K562 (cell line): Measurements from ENCODE around the gene MCCC2. TPM values are rescaled to one million over a fixed set of nuclear protein-coding genes. Genes with fewer than 3 reads are reported as not detected.

Experiments used
- ATAC-seq: fragments of 200-7000 bp; cut with Tn5 transposase; 3 replicates; pipeline ENCODE4 v1.9.1; 2020; ENCODE audit warnings: moderate library complexity
- BruUV-seq: library from RNA; stranded (reverse); fragments of 400-500 nt; replicated peaks from 2 replicates; lab custom pipeline; 2021; lab: Mats Ljungman, UMichigan
- CTCF ChIA-PET: fragments of 300-600 bp; formaldehyde crosslinking; extraction: SDS; loops from one replicate; lab custom pipeline; 2021; ENCODE audit warnings: low intra/inter-chr PET ratio; lab: Yijun Ruan, JAX
- POLR2A ChIA-PET: fragments of 300-600, 350-650 bp; sonication (Branson Sonifier 250); formaldehyde crosslinking; extraction: SDS; loops from one replicate; lab custom pipeline; 2021; ENCODE audit warnings: antibody characterized with exemption, inconsistent platforms; lab: Yijun Ruan, JAX
- DNase-seq, 4 experiments: peaks; one replicate each; pipeline versions ENCODE4 v3.0.0 to v3.0.0-alpha.2; 2011 to 2018; ENCODE audit warnings: low spot score in 3 of 4, mixed read lengths in 3 of 4; ENCODE audit errors: extremely low read depth in 1 of 4
- FAIRE-seq: peaks from 2 replicates; lab custom pipeline; 2011; peaks lifted over from hg19 to GRCh38; lab: Jason Lieb, UNC
- H2AFZ ChIP-seq: 2 replicates; pipeline ENCODE4 v1.6.0; 2011; ENCODE audit warnings: low read depth, low read length, control low read depth, inconsistent platforms
- H3K27ac ChIP-seq: fragments of 200-600 bp; 3 replicates; pipeline ENCODE4 v1.8.0; 2011; ENCODE audit warnings: low read depth, mild to moderate bottlenecking, control low read depth, inconsistent platforms, low read length, moderate library complexity, mixed read lengths; ENCODE audit errors: extremely low read depth
- H3K27me3 ChIP-seq, 2 experiments: fragments of 300-600 bp in 1 of 2; 2 replicates in 1 of 2; 3 replicates in 1 of 2; pipeline versions ENCODE4 v1.6.0 to v1.8.0; 2011; ENCODE audit warnings: inconsistent platforms in 2 of 2, low read length in 2 of 2, mild to moderate bottlenecking in 1 of 2, mixed read lengths in 1 of 2, moderate library complexity in 1 of 2; ENCODE audit not compliant: control insufficient read depth in 2 of 2, insufficient read depth in 2 of 2
- H3K36me3 ChIP-seq: fragments of 300-600 bp; 3 replicates; pipeline ENCODE4 v1.8.0; 2011; ENCODE audit warnings: mild to moderate bottlenecking, low read length, inconsistent platforms; ENCODE audit not compliant: control insufficient read depth, insufficient read depth
- H3K4me1 ChIP-seq, 2 experiments: fragments of 200-600 bp in 1 of 2; replicated peaks in 1 of 2; 2 replicates in 1 of 2; 3 replicates in 1 of 2; pipeline versions ENCODE4 v1.5.1 to v1.8.0; 2011; ENCODE audit warnings: inconsistent platforms in 2 of 2, low read length in 2 of 2, mild to moderate bottlenecking in 1 of 2, mixed read lengths in 1 of 2, moderate library complexity in 1 of 2; ENCODE audit not compliant: control insufficient read depth in 2 of 2, insufficient read depth in 2 of 2
- H3K4me2 ChIP-seq: 2 replicates; pipeline ENCODE4 v1.6.1; 2011; ENCODE audit warnings: low read length, control low read depth, inconsistent platforms, mixed read lengths; ENCODE audit not compliant: insufficient read depth
- H3K4me3 ChIP-seq: fragments of 200-600 bp; sonication (generic), shearing (Covaris generic); 2 replicates; pipeline ENCODE4 v1.5.1; 2016; ENCODE audit warnings: control low read depth, inconsistent platforms
- H3K79me2 ChIP-seq: fragments of 200-600 bp; 3 replicates; pipeline ENCODE4 v1.8.0; 2011; ENCODE audit warnings: low read length, inconsistent platforms; ENCODE audit not compliant: control insufficient read depth, insufficient read depth
- H3K9ac ChIP-seq, 2 experiments: 2 replicates each; pipeline versions ENCODE4 v1.6.0 to v1.6.1; 2011; ENCODE audit warnings: low read depth in 2 of 2, low read length in 2 of 2, control low read depth in 1 of 2, inconsistent platforms in 1 of 2, mild to moderate bottlenecking in 1 of 2, mixed read lengths in 1 of 2; ENCODE audit not compliant: insufficient read depth in 1 of 2
- H3K9me1 ChIP-seq: one replicate; pipeline ENCODE4 v1.6.0; 2011; ENCODE audit warnings: inconsistent platforms, mild to moderate bottlenecking, low read length, moderate library complexity; ENCODE audit not compliant: control insufficient read depth, insufficient read depth
- H3K9me3 ChIP-seq: replicated peaks from 2 replicates; pipeline ENCODE4 v1.5.1; 2011; ENCODE audit warnings: low read depth, low read length, inconsistent platforms; ENCODE audit not compliant: control insufficient read depth, insufficient read depth
- H4K20me1 ChIP-seq: replicated peaks from 2 replicates; pipeline ENCODE4 v1.6.1; 2011; ENCODE audit warnings: low read length, inconsistent platforms, mixed read lengths; ENCODE audit not compliant: control insufficient read depth, insufficient read depth
- CBX1 ChIP-seq: sonication (generic); IDR thresholded peaks from 2 replicates; pipeline ENCODE4 v1.6.1; 2016; ENCODE audit warnings: antibody characterized with exemption, low read depth, mild to moderate bottlenecking
- CXXC5 ChIP-seq: fragments of 250-450 bp; sonication (Bioruptor Pico); IDR thresholded peaks from 2 replicates; pipeline ENCODE4 v1.8.0; 2022; ENCODE audit warnings: inconsistent platforms, mild to moderate bottlenecking, moderate library complexity
- FOXK1 ChIP-seq: sonication (generic); formaldehyde crosslinking; IDR thresholded peaks from 2 replicates; pipeline ENCODE4 v1.8.0; 2022; ENCODE audit warnings: missing genetic modification reagents, mild to moderate bottlenecking, borderline replicate concordance
- FOXP1 ChIP-seq: sonication (generic); formaldehyde crosslinking; IDR thresholded peaks from 2 replicates; pipeline ENCODE4 v1.8.0; 2022; ENCODE audit warnings: mild to moderate bottlenecking, missing genetic modification reagents
- HCFC1 ChIP-seq: IDR thresholded peaks from 2 replicates; pipeline ENCODE4 v1.6.1; 2012; ENCODE audit warnings: low read depth, low read length, improper control_type of control experiment
- LARP7 ChIP-seq: fragments of 450-650 bp; IDR thresholded peaks from 2 replicates; pipeline ENCODE4 v1.6.1; 2016
- MCM7 ChIP-seq, 2 experiments: fragments of 450-650 bp; IDR thresholded peaks; 2 replicates each; pipeline ENCODE4 v1.6.1; 2016 to 2018
- MEIS2 ChIP-seq: fragments of 450-650 bp; IDR thresholded peaks from 2 replicates; pipeline ENCODE4 v1.6.1; 2014; ENCODE audit warnings: mild to moderate bottlenecking; ENCODE audit not compliant: partially characterized antibody
- PRPF4 ChIP-seq: fragments of 200-400 bp; formaldehyde crosslinking; IDR thresholded peaks from one replicate; pipeline ENCODE4 v1.6.1; 2017; ENCODE audit warnings: low read length, low read depth, mild to moderate bottlenecking; ENCODE audit not compliant: insufficient read depth, poor library complexity, severe bottlenecking
- RBM17 ChIP-seq: fragments of 200-400 bp; formaldehyde crosslinking; IDR thresholded peaks from 2 replicates; pipeline ENCODE4 v1.6.1; 2017; ENCODE audit warnings: low read depth, mild to moderate bottlenecking, low read length, borderline replicate concordance
- SMC3 ChIP-seq: conservative IDR thresholded peaks from 2 replicates; pipeline ENCODE4 v1.6.1; 2011; ENCODE audit warnings: low read depth, low read length, improper control_type of control experiment; ENCODE audit not compliant: insufficient read depth
- TCF7 ChIP-seq: sonication (generic); IDR thresholded peaks from 2 replicates; pipeline ENCODE4 v1.6.1; 2016; ENCODE audit warnings: antibody characterized with exemption, borderline replicate concordance
- TRIM24 ChIP-seq, 2 experiments: fragments of 450-650 bp; IDR thresholded peaks; 2 replicates each; pipeline ENCODE4 v1.6.1; 2016
- YBX1 ChIP-seq: fragments of 450-650 bp; IDR thresholded peaks from 2 replicates; pipeline ENCODE4 v1.7.1; 2016; ENCODE audit warnings: mild to moderate bottlenecking
- ZFP1 ChIP-seq: fragments of 450-650 bp; formaldehyde crosslinking; IDR thresholded peaks from 2 replicates; pipeline ENCODE4 v1.4.0; 2020; ENCODE audit warnings: mild to moderate bottlenecking, mixed read lengths
- WGBS: fragments of 100-300 bp; shearing (Covaris generic); methylation state at CpG from one replicate; pipeline ENCODE4 v1.1.6; 2016; ENCODE audit warnings: low coverage, mixed read lengths; ENCODE audit not compliant: insufficient coverage; ENCODE audit errors: missing lambda C conversion rate; 5-methylcytosine and 5-hydroxymethylcytosine counted together
- in situ Hi-C: fragments of 300-500 bp; cut with MboI; formaldehyde crosslinking; loops from 4 replicates; pipeline ENCODE4 v1.15.0; 2018; ENCODE audit warnings: inconsistent platforms, mixed read lengths
- intact Hi-C: fragments of 100-400 bp; cut with micrococcal nuclease; formaldehyde crosslinking; loops from 2 replicates; pipeline ENCODE4 v1.14.2; 2022
- polyA plus RNA-seq, 8 experiments: library from polyadenylated mRNA; depleted of rRNA in 4 of 8; stranded (reverse) in 5 of 8; unstranded in 3 of 8; fragments of >200 nt; fragmentation: Nextera tagmentation in 2 of 8; fragmentation: Illumina TruSeq in 1 of 8; extraction: Ambion mirVana in 2 of 8; extraction: Trizol in 1 of 8; gene quantifications; 2 replicates each; pipeline versions ENCODE4 v1.2.1 to v1.2.3, GENCODE V29; 2011 to 2014; ENCODE audit warnings: inconsistent platforms in 1 of 8, missing spikeins in 1 of 8
- total RNA-seq, 7 experiments: library from RNA; depleted of rRNA in 6 of 7; stranded (reverse); fragments of >200 nt in 6 of 7; fragmentation: Illumina TruSeq in 2 of 7; extraction: Trizol in 2 of 7; gene quantifications; 2 replicates each; pipeline versions ENCODE4 v1.2.1 to v1.2.3, GENCODE V29; 2011 to 2021; ENCODE audit warnings: low replicate concordance in 1 of 7
- TF ChIP-seq, protein P1 (sequence below), 2 experiments: IDR thresholded peaks in 1 of 2; conservative IDR thresholded peaks in 1 of 2; 2 replicates each; pipeline ENCODE4 v1.6.1; 2016; ENCODE audit warnings: low read depth in 2 of 2, mild to moderate bottlenecking in 1 of 2, missing compliant biosample characterization in 1 of 2, missing genetic modification characterization in 1 of 2, moderate library complexity in 1 of 2
- TF ChIP-seq, protein P2 (sequence below): fragments of 450-650 bp; IDR thresholded peaks from 2 replicates; pipeline ENCODE4 v1.6.1; 2018; ENCODE audit not compliant: partially characterized antibody

Gene MCCC2
- total and polyA plus RNA-seq, 9 of the 15 experiments (the other 6 are each of a cell fraction or from before 2014, with no cell fraction given): 17.1 to 77.9 (median 52.5) TPM

DNA sequence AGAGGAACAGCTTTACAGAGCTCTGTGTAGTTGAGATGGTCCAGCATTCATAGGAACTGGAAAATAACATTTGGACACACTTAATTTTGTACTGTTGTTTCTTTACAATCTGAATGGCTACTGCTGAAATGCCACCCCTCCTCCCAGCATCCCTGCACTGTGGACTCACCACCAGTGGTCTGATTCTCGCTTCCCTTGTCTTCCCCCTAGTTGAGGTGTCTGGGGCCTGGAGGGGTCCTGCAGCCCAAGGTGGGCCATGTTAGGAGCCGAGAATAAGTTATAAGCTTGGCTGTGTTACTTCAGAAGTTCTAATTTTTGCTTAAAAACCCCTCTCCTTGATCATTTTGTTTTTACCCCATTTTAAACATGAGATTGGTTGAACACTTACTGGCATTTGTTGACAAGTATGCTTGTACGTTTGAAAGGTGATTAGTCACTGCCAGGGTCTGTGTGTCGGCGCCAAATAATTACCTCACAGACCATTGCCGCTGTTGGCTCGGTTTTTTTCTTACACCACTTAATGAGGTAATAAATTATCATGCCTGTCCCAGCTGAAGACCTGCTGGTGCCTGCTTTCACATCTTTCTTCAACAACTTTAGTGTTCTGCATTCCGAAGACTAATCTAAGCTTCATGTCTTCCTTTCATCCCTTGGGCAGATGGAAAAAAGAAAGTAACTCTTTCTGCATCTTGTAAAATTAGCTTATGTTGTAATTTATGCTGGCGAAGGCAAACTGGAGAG, 65.8 kb downstream of the MCCC2 start:
- Histone ChIP-seq H3K79me2 (no peaks in the 10 kb centered on the region), H2AFZ (no peak overlapping the region), H3K4me1 (no peaks in the 10 kb centered on the region), H3K4me3 (no peak overlapping the region), H4K20me1 (no peaks in the 10 kb centered on the region), H3K4me2 (no peak overlapping the region), H3K9me3 (no peaks in the 10 kb centered on the region), H3K27me3 (no peaks in the 10 kb centered on the region), H3K9me1 (no peaks in the 10 kb centered on the region), H3K27ac (no peak overlapping the region), H3K9ac (no peak overlapping the region), H3K36me3 (peaks cover 64% of the 10 kb centered on the region)
- POLR2A ChIA-PET: no interaction called here
- FAIRE-seq (no peak), DNase-seq (no peak), ATAC-seq (no peak)
- BruUV-seq: no TSS peak
- 74% methylated on average over 9 of the region's 9 CpGs for WGBS
- in situ Hi-C loops (no loop called here), intact Hi-C loops (no loop called here)
- TF ChIP-seq HCFC1 (no peak), FOXK1 (CRISPR knock-in tag) (no peak), MEIS2 (peak; percentile 45), SMC3 (no peak), MCM7 (IDR thresholded peaks at IDR 0.05) (no peak), CXXC5 (CRISPR knock-in tag) (no peak), TCF7 (no peak), TRIM24 (IDR thresholded peaks at IDR 0.05) (no peak), RBM17 (no peak), PRPF4 (no peak), LARP7 (no peak), FOXP1 (CRISPR knock-in tag) (no peak), ZFP1 (CRISPR knock-in tag) (no peak), YBX1 (no peak), CBX1 (no peak)
- TF ChIP-seq, protein P1, sequence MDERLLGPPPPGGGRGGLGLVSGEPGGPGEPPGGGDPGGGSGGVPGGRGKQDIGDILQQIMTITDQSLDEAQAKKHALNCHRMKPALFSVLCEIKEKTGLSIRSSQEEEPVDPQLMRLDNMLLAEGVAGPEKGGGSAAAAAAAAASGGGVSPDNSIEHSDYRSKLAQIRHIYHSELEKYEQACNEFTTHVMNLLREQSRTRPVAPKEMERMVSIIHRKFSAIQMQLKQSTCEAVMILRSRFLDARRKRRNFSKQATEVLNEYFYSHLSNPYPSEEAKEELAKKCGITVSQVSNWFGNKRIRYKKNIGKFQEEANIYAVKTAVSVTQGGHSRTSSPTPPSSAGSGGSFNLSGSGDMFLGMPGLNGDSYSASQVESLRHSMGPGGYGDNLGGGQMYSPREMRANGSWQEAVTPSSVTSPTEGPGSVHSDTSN (CRISPR knock-in tag; IDR thresholded peaks at IDR 0.05; ENCODE audit: low read depth): no peak
- TF ChIP-seq, protein P1 (tag; conservative IDR thresholded peaks at IDR 0.05; ENCODE audit: low read depth): peak; percentile 90
- TF ChIP-seq, protein P2, sequence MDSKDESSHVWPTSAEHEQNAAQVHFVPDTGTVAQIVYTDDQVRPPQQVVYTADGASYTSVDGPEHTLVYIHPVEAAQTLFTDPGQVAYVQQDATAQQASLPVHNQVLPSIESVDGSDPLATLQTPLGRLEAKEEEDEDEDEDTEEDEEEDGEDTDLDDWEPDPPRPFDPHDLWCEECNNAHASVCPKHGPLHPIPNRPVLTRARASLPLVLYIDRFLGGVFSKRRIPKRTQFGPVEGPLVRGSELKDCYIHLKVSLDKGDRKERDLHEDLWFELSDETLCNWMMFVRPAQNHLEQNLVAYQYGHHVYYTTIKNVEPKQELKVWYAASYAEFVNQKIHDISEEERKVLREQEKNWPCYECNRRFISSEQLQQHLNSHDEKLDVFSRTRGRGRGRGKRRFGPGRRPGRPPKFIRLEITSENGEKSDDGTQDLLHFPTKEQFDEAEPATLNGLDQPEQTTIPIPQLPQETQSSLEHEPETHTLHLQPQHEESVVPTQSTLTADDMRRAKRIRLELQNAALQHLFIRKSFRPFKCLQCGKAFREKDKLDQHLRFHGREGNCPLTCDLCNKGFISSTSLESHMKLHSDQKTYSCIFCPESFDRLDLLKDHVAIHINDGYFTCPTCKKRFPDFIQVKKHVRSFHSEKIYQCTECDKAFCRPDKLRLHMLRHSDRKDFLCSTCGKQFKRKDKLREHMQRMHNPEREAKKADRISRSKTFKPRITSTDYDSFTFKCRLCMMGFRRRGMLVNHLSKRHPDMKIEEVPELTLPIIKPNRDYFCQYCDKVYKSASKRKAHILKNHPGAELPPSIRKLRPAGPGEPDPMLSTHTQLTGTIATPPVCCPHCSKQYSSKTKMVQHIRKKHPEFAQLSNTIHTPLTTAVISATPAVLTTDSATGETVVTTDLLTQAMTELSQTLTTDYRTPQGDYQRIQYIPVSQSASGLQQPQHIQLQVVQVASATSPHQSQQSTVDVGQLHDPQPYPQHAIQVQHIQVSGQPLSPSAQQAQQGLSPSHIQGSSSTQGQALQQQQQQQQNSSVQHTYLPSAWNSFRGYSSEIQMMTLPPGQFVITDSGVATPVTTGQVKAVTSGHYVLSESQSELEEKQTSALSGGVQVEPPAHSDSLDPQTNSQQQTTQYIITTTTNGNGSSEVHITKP: no peak
- CTCF ChIA-PET: no interaction called here
